Kidney glomerular epithelial cell (primary cell): ENCODE results near the gene PALLD.

Experiments
- DNase-seq: peaks from one replicate; lab custom pipeline; 2025; lab: John Stamatoyannopoulos, UW

The PALLD gene

DNA sequence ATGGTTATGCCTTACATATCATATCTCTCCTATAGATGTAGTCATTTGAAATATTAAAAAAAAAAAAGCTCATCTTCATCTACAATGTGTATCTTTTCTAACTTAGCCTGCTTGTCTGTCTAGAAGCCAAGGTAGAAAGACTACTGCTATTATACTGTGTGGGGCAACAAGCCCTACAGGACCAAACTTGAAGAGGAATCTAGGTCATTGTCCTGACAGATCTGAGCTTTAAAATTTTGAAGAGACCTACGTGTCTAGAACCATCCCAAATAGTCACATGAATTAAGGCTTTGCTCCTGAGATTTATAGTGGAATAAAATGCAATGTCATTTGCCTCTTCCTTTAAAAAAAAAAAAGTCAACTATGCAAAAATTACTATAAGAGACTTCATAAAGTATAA, 95.8 kb downstream of the PALLD start:
- DNase-seq = no peak

DNA sequence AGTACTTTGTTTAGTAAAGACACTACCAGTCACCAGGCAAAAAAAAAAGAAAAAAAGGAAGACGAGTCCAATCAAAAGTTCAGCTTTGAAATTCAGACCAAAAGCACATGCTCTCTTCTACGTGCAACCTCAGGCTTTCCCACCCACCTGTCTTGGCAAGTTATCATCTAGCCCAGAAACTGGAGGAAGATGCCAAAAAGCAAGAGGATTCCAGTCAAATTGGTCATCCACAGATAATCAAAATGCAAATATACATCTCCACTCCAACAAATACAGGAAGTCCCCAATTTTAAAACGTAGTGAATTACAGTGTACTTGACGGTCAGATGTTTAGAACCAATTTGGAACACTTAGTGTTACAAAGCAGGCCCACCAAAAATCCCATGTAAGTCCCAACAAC, 96.5 kb downstream of the PALLD start:
- DNase-seq = no peak

DNA sequence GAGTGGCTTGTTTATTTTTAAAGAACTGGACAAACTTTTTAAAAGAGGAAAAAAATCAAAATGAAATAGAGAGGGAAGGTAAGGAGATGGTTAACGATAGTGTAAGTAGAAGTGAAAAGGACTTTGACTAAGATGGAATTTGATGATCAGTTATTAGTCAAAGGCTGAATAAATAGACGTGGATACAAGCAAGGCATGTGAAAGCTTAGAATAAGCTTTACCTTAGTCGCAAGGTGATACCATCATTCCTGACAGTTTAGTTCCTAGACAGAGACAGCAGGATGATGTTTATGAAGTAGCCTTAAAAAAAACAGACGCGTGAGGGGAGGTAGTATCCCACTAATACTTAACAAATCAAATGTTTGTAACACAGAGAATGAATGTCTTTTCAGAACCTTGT, 97.3 kb downstream of the PALLD start:
- no peak for DNase-seq

DNA sequence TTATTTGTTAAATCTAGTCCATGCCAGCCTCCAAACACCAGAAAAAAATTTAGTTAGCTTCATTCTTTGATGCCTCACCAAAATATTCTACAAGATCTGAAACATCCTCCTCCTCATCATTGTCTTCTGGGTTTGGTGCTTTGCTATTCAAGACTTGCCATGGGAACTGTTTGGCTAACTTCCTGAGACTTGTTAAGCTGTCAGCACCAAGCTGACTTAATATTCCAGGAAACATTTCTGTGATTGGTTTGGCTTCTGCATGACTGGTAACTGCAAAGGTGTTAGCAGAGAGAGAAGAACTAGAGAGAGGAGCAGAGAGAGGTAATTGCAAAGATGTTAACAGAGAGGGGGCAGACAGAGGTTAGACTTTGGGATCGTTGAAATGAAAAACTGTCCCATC, 101.3 kb downstream of the PALLD start:
- DNase-seq = no peak

DNA sequence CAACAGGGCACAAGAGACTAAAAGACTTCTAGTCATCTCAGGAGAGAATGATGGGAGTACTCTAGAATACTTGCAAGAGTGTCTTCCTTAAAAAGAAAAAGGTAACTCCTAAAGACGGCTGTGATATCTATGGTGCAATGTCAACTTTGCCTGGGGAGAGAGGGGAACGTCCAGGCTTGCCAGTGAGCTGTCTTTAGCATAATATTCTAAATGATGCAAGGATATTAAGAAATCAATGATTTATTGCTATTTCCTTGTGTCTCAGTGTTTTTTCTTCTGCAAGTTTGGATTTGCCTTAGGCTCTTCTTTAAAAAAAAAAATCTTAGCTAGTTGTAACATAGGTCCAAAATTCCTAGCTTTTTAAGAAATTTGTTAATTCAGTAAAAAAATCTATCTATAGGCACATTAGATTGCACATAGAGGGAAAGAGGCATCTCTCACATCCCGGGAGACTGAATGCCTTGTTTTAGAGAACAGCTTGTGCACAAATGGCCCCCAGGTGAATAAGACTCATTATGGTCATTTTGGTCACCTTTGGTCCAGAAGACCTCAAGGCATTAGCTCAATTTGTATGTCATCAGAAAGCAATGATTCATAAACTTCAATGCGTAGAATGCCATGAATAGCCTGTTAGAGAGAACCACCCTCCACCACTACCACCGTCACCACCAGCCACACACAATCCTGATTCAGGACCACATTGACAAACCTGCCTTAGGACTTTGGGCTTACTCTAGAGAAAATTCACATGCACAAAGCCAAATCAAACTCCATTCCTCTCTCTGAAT, 104.1 kb downstream of the PALLD start:
- DNase-seq = no peak

DNA sequence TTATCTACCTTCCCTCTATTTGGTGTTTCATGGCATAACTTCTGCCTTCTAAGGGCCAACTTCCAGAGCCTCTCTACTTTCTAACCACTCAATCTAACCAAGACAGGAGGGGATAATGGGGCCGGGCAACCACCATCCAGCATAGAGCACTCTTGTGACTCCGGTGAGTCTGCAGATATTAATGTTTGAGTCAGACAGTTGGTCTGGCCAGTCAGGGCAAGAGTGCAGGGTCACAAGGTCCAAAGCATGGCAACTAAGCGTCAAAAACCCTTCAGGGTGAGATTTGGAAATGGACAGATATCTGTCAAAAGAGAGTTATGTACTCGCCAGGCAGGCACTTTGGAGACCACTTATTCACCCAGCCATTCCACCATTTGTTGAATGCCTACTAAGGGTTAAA, 105.0 kb downstream of the PALLD start:
- no peak for DNase-seq

DNA sequence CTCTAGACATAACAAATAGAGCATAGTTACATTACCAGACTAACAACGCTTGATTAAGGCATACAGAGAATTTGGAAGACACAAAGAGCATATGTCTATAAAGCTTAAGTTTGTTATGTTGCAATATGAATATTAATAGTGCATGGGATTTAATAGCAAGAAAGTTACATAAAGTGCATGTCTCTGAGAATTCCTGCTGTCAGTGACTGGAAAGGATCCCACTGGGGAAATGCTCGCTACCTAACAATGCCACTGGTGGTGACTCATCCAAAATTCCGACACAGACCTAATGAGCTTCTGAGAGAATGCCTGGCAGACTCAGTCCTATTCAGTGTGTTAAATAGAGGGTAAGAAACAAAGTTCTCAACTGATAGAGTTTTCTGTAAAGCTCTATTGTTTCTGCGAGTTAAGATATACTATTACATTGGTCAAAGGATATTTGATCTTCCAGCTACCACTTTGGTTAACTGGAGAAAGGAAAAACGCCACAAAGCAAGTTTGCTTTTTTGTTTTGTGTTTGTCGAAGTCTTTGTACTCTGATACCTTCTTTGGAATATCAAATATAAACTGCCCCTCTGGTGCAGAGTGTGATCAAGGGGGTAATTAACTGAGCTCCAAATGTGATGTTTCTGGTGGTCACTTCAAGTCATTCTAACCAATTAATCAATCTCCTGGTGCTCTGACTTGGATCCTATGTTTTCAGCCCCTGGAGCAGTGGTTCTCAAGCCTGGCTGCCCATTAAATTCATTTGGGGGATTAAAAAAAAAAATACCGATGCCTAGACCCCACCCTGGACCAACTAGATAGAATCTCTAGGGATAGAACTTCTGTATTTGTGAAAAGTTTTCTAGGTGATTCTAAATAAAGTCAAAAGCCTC, 107.9 kb downstream of the PALLD start:
- peak; percentile 86 for DNase-seq

DNA sequence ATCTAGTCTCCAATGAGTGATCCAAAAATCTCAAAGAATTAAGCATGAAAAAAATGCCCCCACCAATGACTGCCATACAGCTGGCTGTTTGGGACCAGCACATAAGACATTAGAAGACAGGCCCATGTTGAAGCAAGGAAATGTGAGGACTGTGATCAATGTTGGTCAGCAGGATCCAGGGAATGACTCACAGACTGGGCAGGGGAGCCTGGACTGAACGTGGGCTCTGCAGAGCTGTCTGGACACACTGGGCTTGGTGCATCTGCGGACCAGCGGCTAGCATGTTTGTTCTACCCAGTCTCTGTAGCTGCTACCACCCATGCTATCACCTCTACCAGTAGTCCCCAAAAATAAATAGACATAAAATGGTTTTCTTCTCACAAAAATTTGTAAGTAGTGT, 108.6 kb downstream of the PALLD start:
- peak; percentile 62 for DNase-seq

DNA sequence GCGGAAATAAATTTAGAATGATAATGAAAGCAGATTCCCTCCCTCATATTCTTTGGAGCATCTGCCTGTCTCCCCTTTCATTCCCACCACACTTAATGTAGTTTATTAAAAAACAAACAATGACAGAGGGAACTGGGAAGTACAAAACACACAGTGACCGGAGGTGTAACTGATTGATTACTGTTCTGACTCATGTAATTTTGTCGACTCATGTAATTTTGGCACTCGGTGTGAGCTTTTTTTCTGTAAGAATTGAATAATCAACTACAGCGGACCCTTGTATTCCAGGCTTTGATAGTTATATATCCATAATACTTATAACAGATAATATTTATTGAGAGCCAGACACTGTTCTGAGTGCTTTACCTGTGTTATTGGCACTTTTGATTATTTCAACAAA, 110.4 kb downstream of the PALLD start:
- no peak for DNase-seq

DNA sequence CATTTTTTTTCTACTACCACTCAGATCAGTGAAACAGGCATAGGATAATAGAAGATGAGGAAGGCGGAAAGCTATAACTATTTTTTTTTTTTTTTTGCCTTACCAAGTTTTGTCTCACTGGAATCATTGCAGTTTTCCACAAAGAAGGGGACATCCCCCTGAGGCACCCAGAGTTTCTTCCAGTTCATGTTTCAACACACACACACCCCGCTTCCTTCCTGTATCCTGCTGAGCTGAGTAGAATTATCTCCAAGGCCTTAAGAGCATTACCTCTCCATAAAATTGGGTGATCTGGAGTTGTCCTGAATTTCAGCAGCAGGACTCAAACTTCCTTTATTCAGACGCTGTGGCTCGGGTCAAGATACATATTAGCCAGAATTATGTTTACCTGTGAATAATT, 111.9 kb downstream of the PALLD start:
- no peak for DNase-seq

DNA sequence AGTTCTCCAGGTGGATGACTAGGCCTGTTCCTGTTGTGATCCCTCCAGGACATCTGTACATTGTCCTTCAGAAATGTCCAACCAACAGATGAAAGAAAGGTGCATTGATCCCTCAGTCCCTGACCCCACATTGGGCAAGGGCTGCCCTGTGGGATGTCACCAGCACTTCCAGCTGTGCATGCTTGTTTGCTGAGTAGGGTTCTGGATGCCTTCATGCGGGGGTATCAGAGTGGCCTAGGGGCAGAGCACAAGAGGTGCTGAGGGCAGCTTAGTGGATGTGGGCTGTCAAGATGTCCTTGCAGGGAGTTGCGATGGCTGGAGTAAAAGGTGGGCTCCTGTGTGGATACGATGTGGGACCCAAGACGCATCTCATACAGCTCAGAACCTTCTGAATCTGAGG, 112.5 kb downstream of the PALLD start:
- DNase-seq = no peak

DNA sequence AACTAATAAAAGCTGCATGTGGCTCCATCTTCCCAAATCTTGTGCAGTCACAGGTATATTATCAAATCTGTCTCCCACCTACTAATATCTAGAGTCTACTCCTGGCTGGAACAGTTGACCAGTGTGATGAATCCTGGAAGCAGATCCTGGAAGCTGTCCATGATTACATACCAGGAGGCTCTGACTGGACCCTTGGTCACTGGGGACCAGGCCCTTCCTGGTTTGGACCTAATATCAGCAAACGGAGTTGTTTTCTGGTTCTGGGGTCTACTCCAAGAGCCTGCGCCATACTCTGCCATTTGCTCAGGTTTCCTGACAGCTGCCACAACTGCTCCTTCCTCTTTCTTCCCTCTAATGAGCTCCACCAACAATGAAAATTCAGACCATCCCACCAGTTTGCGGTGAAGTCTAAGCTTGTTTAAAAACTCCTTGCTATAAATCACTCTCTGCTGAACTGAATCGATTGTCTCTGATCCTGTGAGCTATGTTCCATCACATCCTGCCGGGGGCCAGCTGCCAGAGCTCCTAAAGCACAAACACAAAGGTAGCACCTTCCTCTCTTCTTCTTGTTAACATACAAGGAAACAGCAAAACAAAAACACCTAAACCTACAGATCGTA, 114.2 kb downstream of the PALLD start:
- DNase-seq = no peak

DNA sequence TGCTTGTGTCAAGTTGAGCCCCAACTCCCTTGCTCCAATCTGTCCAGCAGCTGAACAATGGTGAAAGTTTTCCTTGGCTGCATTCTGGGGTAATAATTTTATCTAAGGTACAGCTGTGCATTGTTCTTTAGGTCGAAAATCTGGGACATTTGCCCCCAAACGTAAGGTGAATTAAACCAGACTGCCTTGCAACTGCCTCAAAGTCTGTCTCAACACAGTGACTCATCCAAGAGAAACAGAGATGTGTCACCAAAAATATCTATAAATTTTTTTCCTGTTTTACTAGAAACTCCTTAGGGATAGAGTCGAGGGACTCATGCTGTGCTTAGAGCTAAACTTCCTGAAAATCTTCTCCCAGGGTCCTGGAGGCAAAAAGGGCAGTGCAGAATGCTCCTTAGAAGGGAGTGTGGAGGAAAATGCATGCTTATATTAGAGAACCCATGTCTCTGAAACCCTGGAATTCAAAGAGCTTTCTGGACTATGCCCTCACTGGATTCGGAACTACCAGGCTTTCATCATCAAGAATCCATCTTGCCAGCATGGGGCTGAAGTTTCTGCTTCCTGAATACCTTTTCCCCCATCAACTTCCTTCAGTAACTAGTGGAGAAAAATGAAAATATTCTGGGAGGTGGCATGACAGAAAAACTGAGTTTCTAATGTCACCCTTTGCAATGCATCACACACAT, 115.7 kb downstream of the PALLD start:
- peak; percentile 20 for DNase-seq

DNA sequence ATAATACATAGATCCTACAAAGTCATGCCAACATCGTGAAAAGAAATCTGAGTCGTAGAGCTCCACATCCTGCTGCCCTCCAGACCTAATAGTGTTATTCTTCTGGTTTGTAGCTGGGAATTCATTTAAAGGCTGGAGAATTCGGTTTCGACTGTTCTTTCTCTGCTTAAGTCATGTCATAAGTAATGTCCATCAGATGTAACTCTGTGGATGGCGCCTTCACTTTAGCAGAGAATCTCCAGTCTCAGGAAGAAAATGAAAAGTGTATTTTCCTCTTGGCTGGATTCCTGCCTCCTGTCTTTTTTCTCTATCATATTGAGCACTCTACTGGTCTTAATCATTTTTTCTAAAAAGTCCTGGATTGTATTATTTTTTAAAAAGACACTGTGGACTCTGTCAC, 117.0 kb downstream of the PALLD start:
- DNase-seq = no peak

DNA sequence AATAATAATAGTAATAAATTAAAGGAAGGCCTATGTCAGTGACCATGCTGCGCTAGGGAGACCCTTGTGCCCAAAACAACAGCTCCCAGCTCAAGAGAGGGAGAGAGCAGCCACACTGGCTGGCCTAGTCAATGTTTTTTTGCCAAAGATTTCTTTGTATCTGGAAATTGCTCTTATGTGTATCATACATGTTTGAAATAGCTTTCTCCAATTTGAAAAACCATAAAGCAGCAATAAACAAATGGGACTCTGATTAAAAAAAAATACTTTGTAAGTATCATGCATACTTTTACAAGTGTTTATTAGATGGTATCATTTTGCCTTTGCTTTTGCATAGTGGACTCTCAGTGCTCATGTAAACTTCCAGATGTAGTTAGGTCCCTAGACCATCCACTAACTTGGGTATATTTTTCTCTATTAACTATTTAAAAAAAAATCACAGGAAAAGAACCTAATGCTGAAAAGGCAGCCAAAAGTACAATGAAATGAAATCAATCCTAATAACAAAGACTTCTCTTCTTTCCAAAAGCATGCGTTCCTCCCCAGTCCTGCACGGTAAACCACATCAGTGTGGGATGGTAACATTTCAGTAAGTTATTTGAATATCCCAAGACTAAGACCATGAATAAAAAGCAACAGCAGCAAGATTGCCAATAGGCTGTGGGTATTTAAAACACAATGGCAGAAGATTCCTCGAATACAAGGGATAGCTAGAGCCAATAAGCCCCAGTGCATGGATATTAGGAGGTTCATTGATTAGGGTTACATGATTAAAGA, 117.6 kb downstream of the PALLD start:
- no peak for DNase-seq

DNA sequence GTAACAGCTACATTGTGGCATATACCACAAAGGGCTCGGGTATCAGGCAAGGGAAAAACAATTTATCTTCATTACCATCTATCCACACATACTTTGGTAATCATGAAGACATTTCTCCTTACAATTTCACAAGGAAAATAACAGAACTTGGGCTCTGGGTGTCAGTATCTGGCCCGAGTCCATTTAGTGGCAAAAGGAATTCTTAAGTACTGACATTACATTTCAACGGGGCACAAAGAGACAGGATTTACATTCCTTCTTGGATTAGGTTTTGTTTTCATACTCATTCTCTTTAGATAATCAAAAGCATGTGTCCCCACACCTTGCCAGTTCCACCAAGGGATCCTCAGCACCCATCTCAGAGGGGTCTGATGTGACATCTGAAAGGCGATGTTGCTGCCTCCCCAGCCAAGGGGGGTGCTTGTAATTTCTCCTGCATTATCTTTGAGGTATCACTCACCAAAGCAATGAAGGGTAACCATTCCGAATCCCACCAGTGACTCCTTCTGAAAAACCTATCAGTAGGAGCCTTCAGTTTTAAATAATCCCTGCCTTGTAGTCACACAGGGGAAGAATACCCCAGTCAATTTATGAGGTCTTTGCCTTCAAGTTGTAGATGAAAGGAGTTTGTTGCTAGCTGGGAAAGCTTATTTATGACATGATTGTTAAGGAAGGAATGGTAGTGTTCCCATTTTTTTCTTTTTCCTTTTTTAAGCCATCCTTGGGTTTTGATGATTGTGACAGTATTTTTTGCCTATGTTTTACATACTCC, 118.6 kb downstream of the PALLD start:
- peak; percentile 39 for DNase-seq

DNA sequence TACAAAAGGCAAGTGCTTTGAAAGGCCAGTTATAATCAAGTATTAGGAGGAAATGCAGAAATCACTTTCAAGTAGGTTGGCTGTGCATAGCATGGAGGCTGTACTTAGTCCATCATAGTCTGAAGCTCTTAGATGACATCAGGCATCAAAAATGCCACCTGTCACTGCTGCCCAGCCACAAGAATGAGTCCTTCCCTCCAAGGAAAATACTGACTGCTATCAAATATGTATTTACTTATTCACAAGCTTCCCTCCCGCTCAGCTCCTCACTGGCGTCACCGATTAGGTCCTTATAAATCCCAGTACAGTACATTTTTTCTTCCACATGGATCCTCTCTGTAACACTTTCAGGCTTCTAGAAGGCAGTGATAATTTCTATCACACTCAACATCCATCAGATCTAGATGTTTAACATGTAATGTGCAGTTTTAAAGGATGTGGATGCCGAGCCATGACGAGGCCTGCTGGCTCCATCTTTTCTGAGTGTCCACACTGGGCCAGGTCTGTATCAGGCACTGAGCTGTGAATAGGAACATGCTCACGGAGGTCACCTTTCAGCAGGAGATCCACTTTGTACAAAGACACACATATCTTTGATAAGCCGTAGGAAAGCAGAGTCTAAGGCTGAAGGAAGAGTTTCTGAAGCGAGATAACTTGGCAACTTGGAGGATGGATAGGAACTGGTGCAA, 121.9 kb downstream of the PALLD start:
- DNase-seq = peak; percentile 49

DNA sequence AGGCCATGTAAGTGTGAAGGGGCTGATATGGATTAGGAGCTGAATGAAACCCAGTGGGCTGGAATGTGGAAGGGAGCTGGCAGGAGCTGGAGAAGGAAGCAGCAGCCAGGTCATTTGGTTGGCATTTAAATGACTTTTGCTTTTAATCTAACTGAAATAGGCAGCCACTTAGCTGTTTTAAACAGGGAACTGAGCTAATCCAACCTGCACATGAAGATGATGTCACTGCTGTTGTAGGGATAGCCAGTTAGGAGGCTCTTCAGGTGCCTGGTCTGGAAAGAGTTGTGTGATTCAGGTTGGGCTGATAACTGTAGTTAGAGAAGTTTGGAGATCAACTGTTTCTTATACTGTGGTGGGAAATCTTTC, 122.4 kb downstream of the PALLD start:
- DNase-seq = peak; percentile 48

DNA sequence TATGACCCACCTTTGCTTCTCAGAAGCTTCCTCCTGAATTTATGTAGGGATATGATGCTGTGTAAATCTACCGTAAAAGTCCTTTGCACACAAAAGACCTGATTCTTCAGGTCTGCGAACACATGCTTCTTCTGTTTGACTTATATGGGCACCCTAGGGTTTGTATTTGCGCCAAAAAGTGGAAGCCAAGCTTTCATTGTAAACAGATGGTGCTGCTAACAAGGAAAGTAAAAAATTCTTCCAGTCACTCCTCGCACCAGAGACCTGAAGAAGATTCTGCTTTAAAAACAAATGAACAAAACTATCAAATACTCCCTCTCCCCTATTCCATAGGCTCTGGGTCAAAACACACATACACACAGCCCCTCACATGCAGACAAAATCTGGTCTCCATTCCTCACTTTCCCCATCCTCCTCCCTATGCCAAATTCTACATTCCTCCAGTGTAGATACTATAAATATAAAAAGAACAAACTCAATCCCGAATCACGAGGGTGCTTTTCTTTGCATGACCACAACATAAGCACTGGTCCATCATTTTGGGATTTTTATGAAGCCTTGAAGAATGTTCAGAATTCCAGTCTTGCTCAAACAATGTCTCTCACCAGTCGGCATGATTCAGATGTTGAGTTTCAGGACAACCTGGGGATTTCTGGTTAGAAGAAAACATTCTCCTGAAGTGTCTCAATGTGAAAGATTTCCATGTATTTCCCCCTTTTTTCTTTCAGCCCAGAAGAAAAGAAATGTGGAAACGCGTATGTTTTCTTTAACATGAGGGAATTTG, 125.1 kb downstream of the PALLD start:
- peak; percentile 20 for DNase-seq
